Trophoblast cell (in vitro differentiated cells and primary cell): ENCODE measurements around the gene ISCU.

ENCODE experiments used
- DNase-seq, 2 donors: peaks; one replicate each; pipeline ENCODE4 v3.0.0-alpha.2; 2016
- H2AFZ ChIP-seq: 2 replicates; pipeline ENCODE4 v1.6.1; 2013; ENCODE audit warnings: low read length, moderate library complexity, mild to moderate bottlenecking; ENCODE audit not compliant: insufficient read depth, poor library complexity
- H2AK5ac ChIP-seq: 2 replicates; pipeline ENCODE4 v1.6.1; 2013; ENCODE audit warnings: mild to moderate bottlenecking, low read length
- H2BK120ac ChIP-seq: 2 replicates; pipeline ENCODE4 v1.6.1; 2013; ENCODE audit warnings: low read length, mild to moderate bottlenecking, moderate library complexity; ENCODE audit not compliant: insufficient read depth, poor library complexity
- H2BK12ac ChIP-seq: 2 replicates; pipeline ENCODE4 v1.6.1; 2013; ENCODE audit warnings: mild to moderate bottlenecking, low read length, moderate library complexity
- H2BK5ac ChIP-seq: 2 replicates; pipeline ENCODE4 v1.6.1; 2013; ENCODE audit warnings: low read length, low read depth, moderate library complexity, mild to moderate bottlenecking; ENCODE audit not compliant: poor library complexity
- H3K14ac ChIP-seq: 2 replicates; pipeline ENCODE4 v1.6.1; 2013; ENCODE audit warnings: mild to moderate bottlenecking, low read length
- H3K18ac ChIP-seq: 2 replicates; pipeline ENCODE4 v1.6.1; 2013; ENCODE audit warnings: mild to moderate bottlenecking, low read length
- H3K23ac ChIP-seq: 2 replicates; pipeline ENCODE4 v1.6.1; 2013; ENCODE audit warnings: low read length
- H3K27ac ChIP-seq: 2 replicates; pipeline ENCODE4 v1.5.1; 2013; ENCODE audit warnings: low read depth, mild to moderate bottlenecking, inconsistent platforms, low read length, moderate library complexity
- H3K27me3 ChIP-seq: 2 replicates; pipeline ENCODE4 v1.6.1; 2013; ENCODE audit warnings: inconsistent platforms, mild to moderate bottlenecking, low read length, moderate library complexity; ENCODE audit not compliant: insufficient read depth
- H3K36me3 ChIP-seq, 2 experiments: 1 replicate in 1 of 2; 2 replicates in 1 of 2; pipeline ENCODE4 v1.6.1; 2013; ENCODE audit warnings: low read length in 2 of 2, mild to moderate bottlenecking in 2 of 2, moderate library complexity in 1 of 2; ENCODE audit not compliant: insufficient read depth in 2 of 2, control insufficient read depth in 1 of 2
- H3K4ac ChIP-seq: 2 replicates; pipeline ENCODE4 v1.6.1; 2013; ENCODE audit warnings: low read depth, mild to moderate bottlenecking, low read length, moderate library complexity
- H3K4me1 ChIP-seq, 2 experiments: 1 replicate in 1 of 2; 2 replicates in 1 of 2; pipeline ENCODE4 v1.6.1; 2013; ENCODE audit warnings: low read length in 2 of 2, mild to moderate bottlenecking in 2 of 2, moderate library complexity in 1 of 2; ENCODE audit not compliant: insufficient read depth in 2 of 2, control insufficient read depth in 1 of 2
- H3K4me2 ChIP-seq: 2 replicates; pipeline ENCODE4 v1.6.1; 2013; ENCODE audit warnings: inconsistent platforms, mild to moderate bottlenecking, low read length, moderate library complexity
- H3K4me3 ChIP-seq: 2 replicates; pipeline ENCODE4 v1.5.1; 2013; ENCODE audit warnings: mild to moderate bottlenecking, low read depth, low read length, inconsistent platforms
- H3K79me1 ChIP-seq: one replicate; pipeline ENCODE4 v1.6.1; 2013; ENCODE audit warnings: low read length
- H3K79me2 ChIP-seq: 2 replicates; pipeline ENCODE4 v1.6.1; 2013; ENCODE audit warnings: low read length, mild to moderate bottlenecking; ENCODE audit not compliant: control insufficient read depth, insufficient read depth, poor library complexity
- H3K9ac ChIP-seq: 2 replicates; pipeline ENCODE4 v1.6.1; 2013; ENCODE audit warnings: mild to moderate bottlenecking, low read length
- H3K9me3 ChIP-seq: 2 replicates; pipeline ENCODE4 v1.6.1; 2013; ENCODE audit warnings: low read depth, mild to moderate bottlenecking, control low read depth, inconsistent platforms, low read length; ENCODE audit not compliant: insufficient read depth
- H4K12ac ChIP-seq: 2 replicates; pipeline ENCODE4 v1.6.1; 2013; ENCODE audit warnings: low read depth, mild to moderate bottlenecking, low read length, moderate library complexity
- H4K8ac ChIP-seq: 2 replicates; pipeline ENCODE4 v1.6.1; 2013; ENCODE audit warnings: low read depth, mild to moderate bottlenecking, low read length, moderate library complexity
- H4K91ac ChIP-seq: one replicate; pipeline ENCODE4 v1.6.1; 2013; ENCODE audit warnings: low read depth, mild to moderate bottlenecking, low read length, moderate library complexity
- WGBS: extraction: QIAGEN DNeasy Blood & Tissue Kit; methylation state at CpG from one replicate; pipeline ENCODE4 v1.1.7; 2013; ENCODE audit warnings: missing lambda C conversion rate; ENCODE audit not compliant: insufficient read length, insufficient coverage; ENCODE audit errors: extremely low coverage; 5-methylcytosine and 5-hydroxymethylcytosine counted together

ISCU gene

GRCh38 chr12:108538616-108539195 lies 23.7 kb upstream of the ISCU start:
- no peak overlapping the region for H2AK5ac ChIP-seq
- H3K4me2 ChIP-seq = no peak overlapping the region
- H3K23ac ChIP-seq = no peak overlapping the region
- H3K4me1 ChIP-seq = no peaks in the 10 kb centered on the region
- no peaks in the 10 kb centered on the region for H3K79me1 ChIP-seq
- no peak overlapping the region for H3K4ac ChIP-seq
- no peaks in the 10 kb centered on the region for H3K79me2 ChIP-seq
- H2BK120ac ChIP-seq = no peak overlapping the region
- no CpG with 5 or more reads among the region's 10 CpGs for WGBS
- H2BK12ac ChIP-seq = no peak overlapping the region
- H3K27me3 ChIP-seq = no peaks in the 10 kb centered on the region
- no peak overlapping the region for H4K12ac ChIP-seq
- peaks cover 16 to 35% of the 10 kb centered on the region in 2 experiments for H3K36me3 ChIP-seq
- no peak overlapping the region for H3K18ac ChIP-seq
- no peak overlapping the region for H4K91ac ChIP-seq
- H4K8ac ChIP-seq = no peak overlapping the region
- H2BK5ac ChIP-seq = no peak overlapping the region
- no peak overlapping the region for H3K9ac ChIP-seq
- H2AFZ ChIP-seq = no peak overlapping the region
- DNase-seq = no peak
- H3K4me3 ChIP-seq = no peak overlapping the region
- no peaks in the 10 kb centered on the region for H3K9me3 ChIP-seq
- H3K14ac ChIP-seq = no peak overlapping the region
- no peak overlapping the region for H3K27ac ChIP-seq

GRCh38 chr12:108542320-108542719 lies 20.1 kb upstream of the ISCU start:
- no peak overlapping the region for H4K12ac ChIP-seq
- no peaks in the 10 kb centered on the region for H3K27me3 ChIP-seq
- H3K79me2 ChIP-seq = no peaks in the 10 kb centered on the region
- H3K36me3 ChIP-seq = peaks cover 28 to 42% of the 10 kb centered on the region in 2 experiments
- H4K8ac ChIP-seq = no peak overlapping the region
- H3K9ac ChIP-seq = no peak overlapping the region
- no peak overlapping the region for H3K18ac ChIP-seq
- H3K4me3 ChIP-seq = no peak overlapping the region
- WGBS = no CpG with 5 or more reads among the region's 4 CpGs
- H3K23ac ChIP-seq = no peak overlapping the region
- no peak overlapping the region for H2BK120ac ChIP-seq
- H2AK5ac ChIP-seq = no peak overlapping the region
- peaks cover 2% of the 10 kb centered on the region for H3K9me3 ChIP-seq
- H3K14ac ChIP-seq = no peak overlapping the region
- no peaks in the 10 kb centered on the region for H3K79me1 ChIP-seq
- no peak overlapping the region for H2BK5ac ChIP-seq
- H3K4ac ChIP-seq = no peak overlapping the region
- H2AFZ ChIP-seq = no peak overlapping the region
- H3K27ac ChIP-seq = no peak overlapping the region
- DNase-seq = no peak
- H2BK12ac ChIP-seq = no peak overlapping the region
- no peak overlapping the region for H3K4me2 ChIP-seq
- H4K91ac ChIP-seq = no peak overlapping the region
- H3K4me1 ChIP-seq = no peaks in the 10 kb centered on the region

GRCh38 chr12:108543652-108544051 lies 18.7 kb upstream of the ISCU start:
- DNase-seq = no peak
- Histone ChIP-seq H3K36me3 (peaks cover 30 to 44% of the 10 kb centered on the region in 2 experiments), H3K4me1 (no peaks in the 10 kb centered on the region), H3K27me3 (no peaks in the 10 kb centered on the region), H2AFZ (no peak overlapping the region), H3K9me3 (peaks cover 2% of the 10 kb centered on the region), H3K27ac (no peak overlapping the region), H3K4ac (no peak overlapping the region), H3K9ac (no peak overlapping the region), H3K79me1 (no peaks in the 10 kb centered on the region), H3K23ac (no peak overlapping the region), H4K12ac (no peak overlapping the region), H2AK5ac (no peak overlapping the region), H3K4me3 (no peak overlapping the region), H3K79me2 (no peaks in the 10 kb centered on the region), H3K18ac (no peak overlapping the region), H2BK5ac (no peak overlapping the region), H3K4me2 (no peak overlapping the region), H4K8ac (no peak overlapping the region), H2BK120ac (no peak overlapping the region), H3K14ac (no peak overlapping the region), H2BK12ac (no peak overlapping the region), H4K91ac (no peak overlapping the region)
- no CpG with 5 or more reads among the region's 3 CpGs for WGBS

GRCh38 chr12:108547686-108548085 lies 14.7 kb upstream of the ISCU start:
- H4K12ac ChIP-seq = no peak overlapping the region
- no peak overlapping the region for H3K9ac ChIP-seq
- H3K27ac ChIP-seq = no peak overlapping the region
- no peak overlapping the region for H3K23ac ChIP-seq
- no peak overlapping the region for H3K14ac ChIP-seq
- no peak overlapping the region for H4K8ac ChIP-seq
- no peak overlapping the region for H2BK12ac ChIP-seq
- no peaks in the 10 kb centered on the region for H3K79me2 ChIP-seq
- no CpG with 5 or more reads among the region's 9 CpGs for WGBS
- H3K4me3 ChIP-seq = no peak overlapping the region
- H3K9me3 ChIP-seq = peaks cover 2% of the 10 kb centered on the region
- no peak overlapping the region for H3K4me2 ChIP-seq
- no peaks in the 10 kb centered on the region for H3K4me1 ChIP-seq
- no peak overlapping the region for H3K4ac ChIP-seq
- H2AFZ ChIP-seq = no peak overlapping the region
- H2BK5ac ChIP-seq = no peak overlapping the region
- H3K36me3 ChIP-seq = peaks cover 26 to 42% of the 10 kb centered on the region in 2 experiments
- no peak overlapping the region for H2BK120ac ChIP-seq
- peak in 1 of 2 donors; percentile 1 for DNase-seq
- no peaks in the 10 kb centered on the region for H3K79me1 ChIP-seq
- H3K18ac ChIP-seq = no peak overlapping the region
- H4K91ac ChIP-seq = no peak overlapping the region
- H3K27me3 ChIP-seq = no peaks in the 10 kb centered on the region
- no peak overlapping the region for H2AK5ac ChIP-seq
